ENCODE data around the gene PLA2G6. TPM values are rescaled to one million over a fixed set of nuclear protein-coding genes. Genes with fewer than 3 reads are reported as not detected.
"Not testable (repeated sequence)": the region's sequence is repeated elsewhere in the genome, so short reads cannot be mapped to it uniquely, and the experiment has no call there.

PLA2G6 gene
- total RNA-seq, 2 experiments from 2014 or later: 33.9 to 83.9 TPM

- Histone ChIP-seq H4K20me1 (ENCODE audit: insufficient read depth, low read length) (no peaks in the 10 kb centered on the region), H3K36me3 (ENCODE audit: insufficient read depth, low read length) (no peaks in the 10 kb centered on the region), H3K9me2 (ENCODE audit: insufficient read depth, low read length) (no peaks in the 10 kb centered on the region), H3K27ac (ENCODE audit: low read depth, low read length, poor library complexity, severe bottlenecking) (no peak overlapping the region), H3K4me3 (ENCODE audit: low read depth, low read length, poor library complexity, severe bottlenecking) (no peak overlapping the region), H3K79me2 (ENCODE audit: insufficient read depth, low read depth, low read length) (no peaks in the 10 kb centered on the region), H3K4me2 (ENCODE audit: low read length) (no peak overlapping the region), H3K9me3 (ENCODE audit: low read length) (no peaks in the 10 kb centered on the region), H3K4me1 (ENCODE audit: insufficient read depth, low read length, poor library complexity, severe bottlenecking) (no peaks in the 10 kb centered on the region), H2AFZ (ENCODE audit: low read length) (no peak overlapping the region)
- intact Hi-C loops (cut with micrococcal nuclease; ENCODE audit: unreplicated experiment): no loop called here
- no peak for DNase-seq (ENCODE audit: low spot score)
- CTCF ChIA-PET (ENCODE audit: unreplicated experiment): no interaction called here
- no TSS peak for BruUV-seq (replicated peaks)
- TF ChIP-seq EZH2phosphoT487 (IDR thresholded peaks at IDR 0.05; ENCODE audit: borderline replicate concordance, low read depth, low read length): no peak
- TF ChIP-seq CTCF (conservative IDR thresholded peaks at IDR 0.05; ENCODE audit: low read length): no peak
- POLR2A ChIA-PET: no interaction called here
Observed at GRCh38 chr22:38155703-38156102, 25.9 kb downstream of the PLA2G6 start.

- POLR2A ChIA-PET; H3K36me3 ChIP-seq (ENCODE audit: insufficient read depth, low read length); H3K4me2 ChIP-seq (ENCODE audit: low read length); BruUV-seq (replicated peaks); H3K4me3 ChIP-seq (ENCODE audit: low read depth, low read length, poor library complexity, severe bottlenecking); H3K79me2 ChIP-seq (ENCODE audit: insufficient read depth, low read depth, low read length); CTCF ChIA-PET (ENCODE audit: unreplicated experiment); H3K9me2 ChIP-seq (ENCODE audit: insufficient read depth, low read length); H4K20me1 ChIP-seq (ENCODE audit: insufficient read depth, low read length); H3K4me1 ChIP-seq (ENCODE audit: insufficient read depth, low read length, poor library complexity, severe bottlenecking); H3K27ac ChIP-seq (ENCODE audit: low read depth, low read length, poor library complexity, severe bottlenecking); DNase-seq (ENCODE audit: low spot score); H3K9me3 ChIP-seq (ENCODE audit: low read length); intact Hi-C loops (cut with micrococcal nuclease; ENCODE audit: unreplicated experiment); H2AFZ ChIP-seq (ENCODE audit: low read length): not testable (repeated sequence)
- peak; percentile 36; the same call in 1 of the 2 replicates for TF ChIP-seq CTCF (conservative IDR thresholded peaks at IDR 0.05; ENCODE audit: low read length)
Observed at GRCh38 chr22:38154563-38154915, 27.1 kb downstream of the PLA2G6 start.

- TF ChIP-seq CTCF (conservative IDR thresholded peaks at IDR 0.05; ENCODE audit: low read length): no peak
- no peak for TF ChIP-seq EZH2phosphoT487 (IDR thresholded peaks at IDR 0.05; ENCODE audit: borderline replicate concordance, low read depth, low read length)
- Histone ChIP-seq H3K4me2 (ENCODE audit: low read length) (no peak overlapping the region), H3K9me2 (ENCODE audit: insufficient read depth, low read length) (no peaks in the 10 kb centered on the region), H3K79me2 (ENCODE audit: insufficient read depth, low read depth, low read length) (no peaks in the 10 kb centered on the region), H2AFZ (ENCODE audit: low read length) (no peak overlapping the region), H3K36me3 (ENCODE audit: insufficient read depth, low read length) (no peaks in the 10 kb centered on the region), H3K9me3 (ENCODE audit: low read length) (no peaks in the 10 kb centered on the region), H3K4me3 (ENCODE audit: low read depth, low read length, poor library complexity, severe bottlenecking) (no peak overlapping the region), H4K20me1 (ENCODE audit: insufficient read depth, low read length) (no peaks in the 10 kb centered on the region), H3K27ac (ENCODE audit: low read depth, low read length, poor library complexity, severe bottlenecking) (no peak overlapping the region), H3K4me1 (ENCODE audit: insufficient read depth, low read length, poor library complexity, severe bottlenecking) (no peaks in the 10 kb centered on the region)
- POLR2A ChIA-PET: no interaction called here
- no TSS peak for BruUV-seq (replicated peaks)
- intact Hi-C loops (cut with micrococcal nuclease; ENCODE audit: unreplicated experiment): no loop called here
- no peak for DNase-seq (ENCODE audit: low spot score)
- CTCF ChIA-PET (ENCODE audit: unreplicated experiment): no interaction called here
Observed at GRCh38 chr22:38153821-38154562, 27.6 kb downstream of the PLA2G6 start.

All from OCI-LY7 (cell line).